Neural progenitor cell (in vitro differentiated cells): ENCODE measurements around the gene JDP2. TPM values are rescaled to one million over a fixed set of nuclear protein-coding genes. Genes with fewer than 3 reads are reported as not detected.
A peak's percentile ranks its signal among the peaks of the same experiment; 100 is the strongest.

Experiments used
- DNase-seq: peaks from one replicate; pipeline ENCODE4 v3.0.0-alpha.2; 2016; ENCODE audit warnings: low spot score
- H2AFZ ChIP-seq: fragments of 200-600 bp; sonication (generic); replicated peaks from 2 replicates; pipeline ENCODE4 v1.6.1; 2016; ENCODE audit warnings: antibody characterized with exemption
- H3F3A ChIP-seq: fragments of 200-600 bp; sonication (generic); 2 replicates; pipeline ENCODE4 v1.6.1; 2016; ENCODE audit warnings: antibody characterized with exemption, low read depth
- H3K27ac ChIP-seq: fragments of 200-600 bp; sonication (generic); 2 replicates; pipeline ENCODE4 v1.5.1; 2016; ENCODE audit warnings: mild to moderate bottlenecking
- H3K27me3 ChIP-seq: fragments of 200-600 bp; sonication (generic); 2 replicates; pipeline ENCODE4 v1.6.1; 2016; ENCODE audit warnings: mild to moderate bottlenecking, moderate library complexity
- H3K36me3 ChIP-seq: fragments of 200-600 bp; sonication (generic); 2 replicates; pipeline ENCODE4 v1.5.1; 2016
- H3K4me1 ChIP-seq: fragments of 200-600 bp; sonication (generic); 2 replicates; pipeline ENCODE4 v1.6.1; 2016; ENCODE audit warnings: mixed run types
- H3K4me2 ChIP-seq: fragments of 200-600 bp; sonication (generic); 2 replicates; pipeline ENCODE4 v1.6.1; 2016
- H3K4me3 ChIP-seq: fragments of 200-600 bp; sonication (generic); 2 replicates; pipeline ENCODE4 v1.5.1; 2016
- H3K79me2 ChIP-seq: fragments of 200-600 bp; sonication (generic); 2 replicates; pipeline ENCODE4 v1.6.1; 2016; ENCODE audit warnings: low read depth
- H3K9ac ChIP-seq: fragments of 200-600 bp; sonication (generic); 2 replicates; pipeline ENCODE4 v1.6.1; 2016
- H3K9me3 ChIP-seq: fragments of 200-600 bp; sonication (generic); 2 replicates; pipeline ENCODE4 v1.5.1; 2016; ENCODE audit warnings: low read depth
- H4K20me1 ChIP-seq: fragments of 200-600 bp; sonication (generic); 2 replicates; pipeline ENCODE4 v1.6.1; 2016; ENCODE audit warnings: low read depth
- H3K27ac Mint-ChIP-seq: 3 replicates; pipeline ENCODE4 v1.8.0; 2021; ENCODE audit warnings: mixed read lengths
- H3K27me3 Mint-ChIP-seq: 2 replicates; pipeline ENCODE4 v1.8.0; 2022; ENCODE audit warnings: low read depth, mild to moderate bottlenecking, inconsistent platforms, moderate library complexity, mixed read lengths; ENCODE audit not compliant: insufficient read depth
- H3K36me3 Mint-ChIP-seq: 3 replicates; pipeline ENCODE4 v1.8.0; 2021; ENCODE audit warnings: mixed read lengths
- H3K4me1 Mint-ChIP-seq: 3 replicates; pipeline ENCODE4 v1.8.0; 2021; ENCODE audit warnings: mixed read lengths
- H3K4me3 Mint-ChIP-seq: 3 replicates; pipeline ENCODE4 v1.8.0; 2021; ENCODE audit warnings: mild to moderate bottlenecking, moderate library complexity, mixed read lengths
- H3K9me3 Mint-ChIP-seq: 3 replicates; pipeline ENCODE4 v1.8.0; 2020; ENCODE audit warnings: mixed read lengths
- EZH2 ChIP-seq: fragments of 200-600 bp; sonication (generic); IDR thresholded peaks from 2 replicates; pipeline ENCODE4 v1.6.1; 2017; ENCODE audit warnings: antibody characterized with exemption, mild to moderate bottlenecking, moderate library complexity
- EZH2phosphoT487 ChIP-seq: fragments of 200-600 bp; sonication (generic); IDR thresholded peaks from 2 replicates; pipeline ENCODE4 v1.6.1; 2017; ENCODE audit warnings: antibody characterized with exemption
- total RNA-seq: library from RNA; depleted of rRNA; stranded (reverse); fragments of >200 nt; gene quantifications from 2 replicates; pipeline ENCODE4 v1.2.3, GENCODE V29; 2015; ENCODE audit warnings: low replicate concordance
- TF ChIP-seq, protein P1 (sequence below): fragments of 200-600 bp; sonication (generic); IDR thresholded peaks from 2 replicates; pipeline ENCODE4 v1.5.1; 2017; ENCODE audit warnings: antibody characterized with exemption, mild to moderate bottlenecking

JDP2 gene
- total RNA-seq, 1 donor from 2014 or later, result 2.5 TPM

- Histone ChIP-seq H3F3A (no peaks in the 10 kb centered on the region), H3K27ac (no peak overlapping the region), H3K27me3 (no peaks in the 10 kb centered on the region), H3K9me3 (no peaks in the 10 kb centered on the region), H2AFZ (no peak overlapping the region), H3K79me2 (no peaks in the 10 kb centered on the region), H4K20me1 (no peaks in the 10 kb centered on the region), H3K4me3 (no peak overlapping the region), H3K4me1 (peaks cover 6% of the 10 kb centered on the region), H3K4me2 (no peak overlapping the region), H3K9ac (no peak overlapping the region), H3K36me3 (no peaks in the 10 kb centered on the region)
- no peaks in the 10 kb centered on the region for H3K9me3 Mint-ChIP-seq
- DNase-seq, result no peak
- TF ChIP-seq, protein P1, sequence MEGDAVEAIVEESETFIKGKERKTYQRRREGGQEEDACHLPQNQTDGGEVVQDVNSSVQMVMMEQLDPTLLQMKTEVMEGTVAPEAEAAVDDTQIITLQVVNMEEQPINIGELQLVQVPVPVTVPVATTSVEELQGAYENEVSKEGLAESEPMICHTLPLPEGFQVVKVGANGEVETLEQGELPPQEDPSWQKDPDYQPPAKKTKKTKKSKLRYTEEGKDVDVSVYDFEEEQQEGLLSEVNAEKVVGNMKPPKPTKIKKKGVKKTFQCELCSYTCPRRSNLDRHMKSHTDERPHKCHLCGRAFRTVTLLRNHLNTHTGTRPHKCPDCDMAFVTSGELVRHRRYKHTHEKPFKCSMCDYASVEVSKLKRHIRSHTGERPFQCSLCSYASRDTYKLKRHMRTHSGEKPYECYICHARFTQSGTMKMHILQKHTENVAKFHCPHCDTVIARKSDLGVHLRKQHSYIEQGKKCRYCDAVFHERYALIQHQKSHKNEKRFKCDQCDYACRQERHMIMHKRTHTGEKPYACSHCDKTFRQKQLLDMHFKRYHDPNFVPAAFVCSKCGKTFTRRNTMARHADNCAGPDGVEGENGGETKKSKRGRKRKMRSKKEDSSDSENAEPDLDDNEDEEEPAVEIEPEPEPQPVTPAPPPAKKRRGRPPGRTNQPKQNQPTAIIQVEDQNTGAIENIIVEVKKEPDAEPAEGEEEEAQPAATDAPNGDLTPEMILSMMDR, result no peak
- TF ChIP-seq EZH2 (no peak), EZH2phosphoT487 (no peak)
- no peak overlapping the region for H3K27ac Mint-ChIP-seq
- no peaks in the 10 kb centered on the region for H3K36me3 Mint-ChIP-seq
- H3K4me1 Mint-ChIP-seq, result peaks cover 9% of the 10 kb centered on the region
- no peaks in the 10 kb centered on the region for H3K27me3 Mint-ChIP-seq
- no peak overlapping the region for H3K4me3 Mint-ChIP-seq
Measured at GRCh38 chr14:75439989-75440388, 12.2 kb downstream of the JDP2 start.

GRCh38 chr14:75440733-75441477 is 13.1 kb downstream of the JDP2 start:
- H3K4me2 ChIP-seq, result no peak overlapping the region

DNA sequence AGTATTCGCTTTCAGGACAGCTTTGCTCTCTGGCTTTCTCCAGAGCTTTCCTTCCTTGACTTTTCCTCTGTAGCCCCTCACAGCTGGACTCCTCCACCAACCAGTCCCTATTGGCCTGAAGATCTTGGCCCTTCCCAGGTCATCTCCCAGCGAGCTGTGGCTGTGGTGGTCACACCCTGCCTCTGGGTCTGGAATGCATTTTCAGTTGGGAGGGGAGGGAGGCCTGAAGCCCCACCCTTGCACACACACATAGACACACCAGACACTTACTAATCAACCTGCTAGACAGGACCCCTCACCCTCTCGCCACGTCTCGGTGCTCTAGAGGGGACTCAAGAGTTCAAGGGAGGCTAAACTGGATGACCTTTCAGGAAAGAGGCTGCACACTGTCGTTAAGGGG is 13.9 kb downstream of the JDP2 start:
- H3K4me3 Mint-ChIP-seq, result peak overlapping the region; percentile 52
- Histone ChIP-seq H3K4me1 (peaks cover 6% of the 10 kb centered on the region), H3K9ac (no peak overlapping the region), H3K36me3 (no peaks in the 10 kb centered on the region), H3F3A (no peaks in the 10 kb centered on the region), H3K27ac (no peak overlapping the region), H2AFZ (no peak overlapping the region), H3K9me3 (no peaks in the 10 kb centered on the region), H3K27me3 (no peaks in the 10 kb centered on the region), H3K4me3 (no peak overlapping the region), H3K79me2 (no peaks in the 10 kb centered on the region), H4K20me1 (no peaks in the 10 kb centered on the region), H3K4me2 (no peak overlapping the region)
- DNase-seq, result no peak
- TF ChIP-seq EZH2 (no peak), EZH2phosphoT487 (no peak)
- TF ChIP-seq, protein P1, result no peak
- H3K9me3 Mint-ChIP-seq, result no peaks in the 10 kb centered on the region
- H3K4me1 Mint-ChIP-seq, result peaks cover 9% of the 10 kb centered on the region
- no peaks in the 10 kb centered on the region for H3K36me3 Mint-ChIP-seq
- H3K27me3 Mint-ChIP-seq, result no peaks in the 10 kb centered on the region
- peak overlapping the region; percentile 87 for H3K27ac Mint-ChIP-seq

More at GRCh38 chr14:75440733-75441477, 13.1 kb downstream of the JDP2 start:
- Histone ChIP-seq H3K4me3 (no peak overlapping the region), H3K79me2 (no peaks in the 10 kb centered on the region), H3K9ac (no peak overlapping the region), H2AFZ (no peak overlapping the region), H3K36me3 (no peaks in the 10 kb centered on the region), H3K27ac (no peak overlapping the region), H4K20me1 (no peaks in the 10 kb centered on the region), H3K9me3 (no peaks in the 10 kb centered on the region), H3F3A (no peaks in the 10 kb centered on the region), H3K4me1 (peaks cover 6% of the 10 kb centered on the region), H3K27me3 (no peaks in the 10 kb centered on the region)
- no peak for TF ChIP-seq EZH2
- TF ChIP-seq, protein P1, result no peak
- no peak for TF ChIP-seq EZH2phosphoT487
- DNase-seq, result no peak
- Mint-ChIP-seq H3K27me3 (no peaks in the 10 kb centered on the region), H3K4me3 (no peak overlapping the region), H3K9me3 (no peaks in the 10 kb centered on the region), H3K27ac (no peak overlapping the region), H3K4me1 (peaks cover 9% of the 10 kb centered on the region), H3K36me3 (no peaks in the 10 kb centered on the region)
